HEK293 (cell line): Measurements from ENCODE around the gene TNP2.
A peak's percentile ranks its signal among the peaks of the same experiment; 100 is the strongest.

Experiments used
- CTCF ChIA-PET: fragments of 350-600 bp; formaldehyde crosslinking; extraction: SDS; loops from one replicate; lab custom pipeline; 2021; ENCODE audit warnings: antibody characterized with exemption; lab: Yijun Ruan, JAX
- POLR2A ChIA-PET: fragments of 300-600 bp; formaldehyde crosslinking; extraction: SDS; loops from one replicate; lab custom pipeline; 2020; ENCODE audit warnings: antibody characterized with exemption, inconsistent platforms; lab: Yijun Ruan, JAX
- H3K27ac ChIP-seq: fragments of 200-500 bp; sonication (Bioruptor generic); 2 replicates; pipeline ENCODE4 v1.5.1; 2014; ENCODE audit warnings: low read depth, low read length, control low read depth, inconsistent platforms; ENCODE audit errors: extremely low read depth
- H3K36me3 ChIP-seq, 2 experiments: fragments of 200-500 bp in 1 of 2; sonication (Bioruptor generic) in 1 of 2; 1 replicate in 1 of 2; 2 replicates in 1 of 2; pipeline ENCODE4 v1.5.1; 2014 to 2017; ENCODE audit warnings: inconsistent platforms in 2 of 2, low read length in 2 of 2; ENCODE audit not compliant: control insufficient read depth in 2 of 2, insufficient read depth in 1 of 2
- H3K4me1 ChIP-seq: fragments of 200-500 bp; sonication (Bioruptor generic); 2 replicates; pipeline ENCODE4 v1.5.1; 2014; ENCODE audit warnings: mild to moderate bottlenecking, low read length, inconsistent platforms; ENCODE audit not compliant: control insufficient read depth, insufficient read depth
- H3K4me3 ChIP-seq: 2 replicates; pipeline ENCODE4 v1.5.1; 2011; ENCODE audit warnings: low read depth, mild to moderate bottlenecking, control low read depth, low read length, moderate library complexity
- H3K9me3 ChIP-seq: fragments of 200-500 bp; sonication (Bioruptor generic); 2 replicates; pipeline ENCODE4 v1.5.1; 2014; ENCODE audit warnings: low read depth, low read length, inconsistent platforms; ENCODE audit not compliant: control insufficient read depth, insufficient read depth
- KLF16 ChIP-seq: fragments of 450-650 bp; formaldehyde crosslinking; IDR thresholded peaks from 2 replicates; pipeline ENCODE4 v1.5.1; 2017; ENCODE audit warnings: missing biosample characterization, missing genetic modification characterization
- MYNN ChIP-seq: fragments of 450-650 bp; formaldehyde crosslinking; IDR thresholded peaks from 2 replicates; pipeline ENCODE4 v1.5.1; 2016; ENCODE audit warnings: missing biosample characterization, missing genetic modification characterization, borderline replicate concordance
- REPIN1 ChIP-seq: fragments of 450-650 bp; formaldehyde crosslinking; IDR thresholded peaks from 2 replicates; pipeline ENCODE4 v1.5.1; 2017; ENCODE audit warnings: missing biosample characterization, missing genetic modification characterization, low read depth
- YY1 ChIP-seq: fragments of 450-650 bp; formaldehyde crosslinking; IDR thresholded peaks from 2 replicates; pipeline ENCODE4 v1.5.1; 2018; ENCODE audit warnings: missing biosample characterization, missing genetic modification characterization
- ZBTB17 ChIP-seq: fragments of 450-650 bp; formaldehyde crosslinking; IDR thresholded peaks from 2 replicates; pipeline ENCODE4 v1.5.1; 2016; ENCODE audit warnings: missing biosample characterization, missing genetic modification characterization
- ZNF157 ChIP-seq: fragments of 450-650 bp; formaldehyde crosslinking; IDR thresholded peaks from 2 replicates; pipeline ENCODE4 v1.5.1; 2016; ENCODE audit warnings: missing biosample characterization, missing genetic modification characterization
- ZNF26 ChIP-seq: fragments of 450-650 bp; formaldehyde crosslinking; IDR thresholded peaks from 2 replicates; pipeline ENCODE4 v1.5.1; 2016; ENCODE audit warnings: missing biosample characterization, missing genetic modification characterization
- ZNF600 ChIP-seq: fragments of 450-650 bp; formaldehyde crosslinking; IDR thresholded peaks from 2 replicates; pipeline ENCODE4 v1.5.1; 2016; ENCODE audit warnings: missing biosample characterization, missing genetic modification characterization
- ZNF623 ChIP-seq: fragments of 450-650 bp; formaldehyde crosslinking; IDR thresholded peaks from 2 replicates; pipeline ENCODE4 v1.5.1; 2016; ENCODE audit warnings: missing biosample characterization, missing genetic modification characterization
- ZNF658 ChIP-seq: fragments of 450-650 bp; formaldehyde crosslinking; IDR thresholded peaks from 2 replicates; pipeline ENCODE4; 2016; ENCODE audit warnings: missing biosample characterization, missing genetic modification characterization
- ZNF664 ChIP-seq: fragments of 450-650 bp; formaldehyde crosslinking; IDR thresholded peaks from 2 replicates; pipeline ENCODE4 v1.5.1; 2016; ENCODE audit warnings: missing biosample characterization, missing genetic modification characterization
- ZNF677 ChIP-seq: fragments of 450-650 bp; IDR thresholded peaks from 2 replicates; pipeline ENCODE4 v1.5.0; 2018; ENCODE audit warnings: missing biosample characterization, mild to moderate bottlenecking, missing genetic modification characterization, moderate library complexity
- ZNF76 ChIP-seq: fragments of 450-650 bp; formaldehyde crosslinking; IDR thresholded peaks from 2 replicates; pipeline ENCODE4; 2016; ENCODE audit warnings: low read depth, missing biosample characterization, missing genetic modification characterization, borderline replicate concordance
- ZSCAN16 ChIP-seq: fragments of 450-650 bp; formaldehyde crosslinking; IDR thresholded peaks from 2 replicates; pipeline ENCODE4 v1.5.1; 2016; ENCODE audit warnings: missing biosample characterization, missing genetic modification characterization
- TF ChIP-seq, protein P1 (sequence below): fragments of 450-650 bp; formaldehyde crosslinking; IDR thresholded peaks from 2 replicates; pipeline ENCODE4 v1.5.1; 2017; ENCODE audit warnings: missing biosample characterization, missing genetic modification characterization
- TF ChIP-seq, protein P2 (sequence below): fragments of 450-650 bp; formaldehyde crosslinking; IDR thresholded peaks from 2 replicates; pipeline ENCODE4 v1.5.1; 2016; ENCODE audit warnings: missing biosample characterization, missing genetic modification characterization
- TF ChIP-seq, protein P3 (sequence below): fragments of 450-650 bp; formaldehyde crosslinking; IDR thresholded peaks from 2 replicates; pipeline ENCODE4 v1.5.1; 2017; ENCODE audit warnings: missing biosample characterization, missing genetic modification characterization

TNP2 gene

GRCh38 chr16:11250786-11251524 lies 18.2 kb downstream of the TNP2 start:
- ChIA-PET POLR2A (interaction anchor here (0.6 kb wide), 1 partner anchor 142 kb away, joined by 4 read pairs; no protein-coding TSS in a partner anchor), CTCF (no interaction called here)
- Histone ChIP-seq H3K9me3 (no peaks in the 10 kb centered on the region), H3K4me3 (no peak overlapping the region), H3K4me1 (no peaks in the 10 kb centered on the region), H3K27ac (no peak overlapping the region), H3K36me3 (no peaks in the 10 kb centered on the region)
- no peak for TF ChIP-seq ZNF664 (tag by site-specific recombination)
- TF ChIP-seq YY1 (tag by site-specific recombination), result no peak
- no peak for TF ChIP-seq ZNF76
- TF ChIP-seq, protein P1, sequence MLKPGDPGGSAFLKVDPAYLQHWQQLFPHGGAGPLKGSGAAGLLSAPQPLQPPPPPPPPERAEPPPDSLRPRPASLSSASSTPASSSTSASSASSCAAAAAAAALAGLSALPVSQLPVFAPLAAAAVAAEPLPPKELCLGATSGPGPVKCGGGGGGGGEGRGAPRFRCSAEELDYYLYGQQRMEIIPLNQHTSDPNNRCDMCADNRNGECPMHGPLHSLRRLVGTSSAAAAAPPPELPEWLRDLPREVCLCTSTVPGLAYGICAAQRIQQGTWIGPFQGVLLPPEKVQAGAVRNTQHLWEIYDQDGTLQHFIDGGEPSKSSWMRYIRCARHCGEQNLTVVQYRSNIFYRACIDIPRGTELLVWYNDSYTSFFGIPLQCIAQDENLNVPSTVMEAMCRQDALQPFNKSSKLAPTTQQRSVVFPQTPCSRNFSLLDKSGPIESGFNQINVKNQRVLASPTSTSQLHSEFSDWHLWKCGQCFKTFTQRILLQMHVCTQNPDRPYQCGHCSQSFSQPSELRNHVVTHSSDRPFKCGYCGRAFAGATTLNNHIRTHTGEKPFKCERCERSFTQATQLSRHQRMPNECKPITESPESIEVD (tag by site-specific recombination), result no peak
- TF ChIP-seq ZNF157 (tag by site-specific recombination), result no peak
- TF ChIP-seq ZNF26 (tag by site-specific recombination), result no peak
- 0 out of 2 replicates have a peak, but pooled peaks have one; percentile 25 for TF ChIP-seq ZSCAN16

DNA sequence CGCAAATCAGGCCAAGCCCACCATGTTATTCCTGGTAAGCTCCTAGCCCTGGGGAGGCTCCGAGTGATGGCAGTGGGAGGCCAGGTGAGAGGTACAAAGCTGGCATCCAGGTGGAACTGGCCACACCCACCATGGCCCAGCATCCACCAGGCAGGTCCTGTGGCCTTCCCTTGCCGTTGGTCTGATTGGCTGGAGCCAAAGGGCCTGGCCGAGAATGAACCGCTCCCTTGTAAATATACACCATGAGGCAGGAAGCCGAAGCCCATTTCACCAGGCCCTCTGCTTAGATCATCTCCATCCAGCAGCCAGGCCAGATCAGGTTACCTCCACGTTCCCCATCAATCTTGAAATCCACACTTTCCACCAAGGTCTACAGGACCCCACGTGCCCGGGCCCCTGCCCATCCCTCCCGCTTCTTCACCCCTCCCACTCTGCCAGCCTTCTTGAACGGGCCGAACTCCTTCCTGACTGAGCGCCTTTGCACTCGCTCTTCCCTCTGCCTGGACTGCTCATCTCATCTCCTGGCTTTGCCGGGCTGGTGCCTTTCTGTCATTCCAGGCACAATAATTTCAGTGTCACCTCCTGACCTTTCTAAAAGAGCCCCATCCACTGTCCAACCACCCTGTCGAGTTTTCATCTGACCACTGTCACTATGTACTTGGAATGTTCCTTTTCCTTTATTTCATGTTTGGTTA lies 18.9 kb downstream of the TNP2 start:
- TF ChIP-seq ZNF658 (tag by site-specific recombination), result no peak
- TF ChIP-seq ZBTB17 (tag by site-specific recombination), result no peak
- peak; percentile 58 for TF ChIP-seq ZNF600 (tag by site-specific recombination)
- ChIA-PET CTCF (no interaction called here), POLR2A (interaction anchor here (0.6 kb wide), 1 partner anchor 142 kb away, joined by 4 read pairs; no protein-coding TSS in a partner anchor)
- H3K36me3 ChIP-seq, result no peaks in the 10 kb centered on the region
- H3K4me3 ChIP-seq, result no peak overlapping the region
- H3K27ac ChIP-seq, result no peak overlapping the region
- H3K9me3 ChIP-seq, result no peaks in the 10 kb centered on the region
- H3K4me1 ChIP-seq, result no peaks in the 10 kb centered on the region

GRCh38 chr16:11249233-11250061 lies 19.7 kb downstream of the TNP2 start:
- H3K9me3 ChIP-seq, result no peaks in the 10 kb centered on the region
- CTCF ChIA-PET, result no interaction called here
- no peak overlapping the region for H3K27ac ChIP-seq
- H3K4me1 ChIP-seq, result no peaks in the 10 kb centered on the region
- H3K36me3 ChIP-seq, result no peaks in the 10 kb centered on the region
- POLR2A ChIA-PET, result no interaction called here
- TF ChIP-seq REPIN1 (tag by site-specific recombination), result no peak
- TF ChIP-seq ZNF677 (tag by site-specific recombination), result no peak
- TF ChIP-seq, protein P2, sequence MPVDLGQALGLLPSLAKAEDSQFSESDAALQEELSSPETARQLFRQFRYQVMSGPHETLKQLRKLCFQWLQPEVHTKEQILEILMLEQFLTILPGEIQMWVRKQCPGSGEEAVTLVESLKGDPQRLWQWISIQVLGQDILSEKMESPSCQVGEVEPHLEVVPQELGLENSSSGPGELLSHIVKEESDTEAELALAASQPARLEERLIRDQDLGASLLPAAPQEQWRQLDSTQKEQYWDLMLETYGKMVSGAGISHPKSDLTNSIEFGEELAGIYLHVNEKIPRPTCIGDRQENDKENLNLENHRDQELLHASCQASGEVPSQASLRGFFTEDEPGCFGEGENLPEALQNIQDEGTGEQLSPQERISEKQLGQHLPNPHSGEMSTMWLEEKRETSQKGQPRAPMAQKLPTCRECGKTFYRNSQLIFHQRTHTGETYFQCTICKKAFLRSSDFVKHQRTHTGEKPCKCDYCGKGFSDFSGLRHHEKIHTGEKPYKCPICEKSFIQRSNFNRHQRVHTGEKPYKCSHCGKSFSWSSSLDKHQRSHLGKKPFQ, result no peak
- TF ChIP-seq ZNF623 (tag by site-specific recombination), result peak; percentile 39
- no peak for TF ChIP-seq MYNN (tag by site-specific recombination)
- TF ChIP-seq, protein P3, sequence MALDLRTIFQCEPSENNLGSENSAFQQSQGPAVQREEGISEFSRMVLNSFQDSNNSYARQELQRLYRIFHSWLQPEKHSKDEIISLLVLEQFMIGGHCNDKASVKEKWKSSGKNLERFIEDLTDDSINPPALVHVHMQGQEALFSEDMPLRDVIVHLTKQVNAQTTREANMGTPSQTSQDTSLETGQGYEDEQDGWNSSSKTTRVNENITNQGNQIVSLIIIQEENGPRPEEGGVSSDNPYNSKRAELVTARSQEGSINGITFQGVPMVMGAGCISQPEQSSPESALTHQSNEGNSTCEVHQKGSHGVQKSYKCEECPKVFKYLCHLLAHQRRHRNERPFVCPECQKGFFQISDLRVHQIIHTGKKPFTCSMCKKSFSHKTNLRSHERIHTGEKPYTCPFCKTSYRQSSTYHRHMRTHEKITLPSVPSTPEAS (tag by site-specific recombination), result no peak
- TF ChIP-seq KLF16 (tag by site-specific recombination), result no peak
- no peak overlapping the region for H3K4me3 ChIP-seq
